Ovary (tissue), 9 donors: ENCODE results near the gene B4GALNT4. TPM values are rescaled to one million over a fixed set of nuclear protein-coding genes. Genes with fewer than 3 reads are reported as not detected.

ENCODE experiments used
- DNase-seq, 5 donors: peaks; one replicate each; pipeline ENCODE4 v3.0.0-alpha.2; 2019 to 2020
- H3K27ac ChIP-seq, 2 donors: fragments of 200-600 bp; one replicate each; pipeline versions ENCODE4 v1.5.1 to v1.8.0; 2019 to 2022
- H3K27me3 ChIP-seq: fragments of 200-600 bp; one replicate; pipeline ENCODE4 v1.8.0; 2022
- H3K36me3 ChIP-seq: fragments of 200-600 bp; sonication (generic); one replicate; pipeline ENCODE4 v1.5.1; 2019
- H3K4me1 ChIP-seq: one replicate; pipeline ENCODE4 v1.8.1; 2013; ENCODE audit warnings: mild to moderate bottlenecking, moderate library complexity; ENCODE audit not compliant: insufficient read depth
- H3K4me3 ChIP-seq: fragments of 200-600 bp; sonication (generic); one replicate; pipeline ENCODE4 v1.5.1; 2017
- H3K9me3 ChIP-seq, 2 donors: fragments of 200-600 bp in 1 of 2; sonication (generic) in 1 of 2; one replicate each; pipeline versions ENCODE4 v1.5.1 to v1.8.1; 2013 to 2019; ENCODE audit warnings: mild to moderate bottlenecking in 1 of 2, moderate library complexity in 1 of 2
- EP300 ChIP-seq: sonication (generic); formaldehyde crosslinking; IDR thresholded peaks from one replicate; pipeline ENCODE4 v1.6.1; 2017; ENCODE audit warnings: antibody characterized with exemption
- POLR2A ChIP-seq: fragments of 450-650 bp; IDR thresholded peaks from one replicate; pipeline ENCODE4 v1.6.1; 2017; ENCODE audit warnings: antibody characterized with exemption, mild to moderate bottlenecking, moderate library complexity
- WGBS, 3 donors: extraction: QIAGEN DNeasy Blood & Tissue Kit in 1 of 3; methylation state at CpG; one replicate each; pipeline versions ENCODE4 v1.1.5 to v1.1.7; 2013 to 2017; 5-methylcytosine and 5-hydroxymethylcytosine counted together
- intact Hi-C, 4 donors: fragments of 100-400 bp; cut with DNase I; formaldehyde crosslinking; loops; one replicate each; pipeline versions ENCODE4 v1.11.0 to v1.15.1; 2022 to 2023
- polyA plus RNA-seq, 2 donors: library from polyadenylated mRNA; stranded (reverse); fragments of 200-250 nt in 1 of 2; fragments of 350-450 nt in 1 of 2; fragmentation: Illumina TruSeq in 1 of 2; extraction: RNeasy Lipid Tissue Mini Kit (QIAGEN cat#74804) in 1 of 2; gene quantifications; one replicate each; pipeline ENCODE4 v1.2.3, GENCODE V29; 2013 to 2014
- total RNA-seq, 7 donors: library from RNA; depleted of rRNA in 2 of 7; stranded (reverse); fragments of >200 nt in 2 of 7; fragmentation: NEBNext Ultra II Directional in 3 of 7; extraction: Animal tissue kit (Norgen Biotek cat#: 25700) in 3 of 7; gene quantifications; one replicate each; pipeline versions ENCODE4 v1.1.0 to v1.2.4, GENCODE V29; 2016 to 2023
- TF ChIP-seq, protein P1 (sequence below), 3 donors: fragments of 450-650 bp in 2 of 3; fragments of 200-600 bp in 1 of 3; IDR thresholded peaks; one replicate each; pipeline versions ENCODE4 v1.5.1 to v1.8.0; 2016 to 2022; ENCODE audit warnings: antibody characterized with exemption in 3 of 3, mild to moderate bottlenecking in 1 of 3
- donor health status: DM: no; HTN: no; CAD: no; lungs with moderate emphysema.
- donor health status: DM: no; HTN: no; CAD: no.
- donor health status: Bipolar disorder and iron deficiency.
- donor health status: DM: yes; HTN: yes; CAD: no.
- donor health status: DM: no; HTN: no; CAD: no.
- donor health status: DM: yes; HTN: yes; CAD: no.

B4GALNT4 gene
- total and polyA plus RNA-seq, 9 donors, result 1.3 to 90.3 (median 52.5) TPM

DNA sequence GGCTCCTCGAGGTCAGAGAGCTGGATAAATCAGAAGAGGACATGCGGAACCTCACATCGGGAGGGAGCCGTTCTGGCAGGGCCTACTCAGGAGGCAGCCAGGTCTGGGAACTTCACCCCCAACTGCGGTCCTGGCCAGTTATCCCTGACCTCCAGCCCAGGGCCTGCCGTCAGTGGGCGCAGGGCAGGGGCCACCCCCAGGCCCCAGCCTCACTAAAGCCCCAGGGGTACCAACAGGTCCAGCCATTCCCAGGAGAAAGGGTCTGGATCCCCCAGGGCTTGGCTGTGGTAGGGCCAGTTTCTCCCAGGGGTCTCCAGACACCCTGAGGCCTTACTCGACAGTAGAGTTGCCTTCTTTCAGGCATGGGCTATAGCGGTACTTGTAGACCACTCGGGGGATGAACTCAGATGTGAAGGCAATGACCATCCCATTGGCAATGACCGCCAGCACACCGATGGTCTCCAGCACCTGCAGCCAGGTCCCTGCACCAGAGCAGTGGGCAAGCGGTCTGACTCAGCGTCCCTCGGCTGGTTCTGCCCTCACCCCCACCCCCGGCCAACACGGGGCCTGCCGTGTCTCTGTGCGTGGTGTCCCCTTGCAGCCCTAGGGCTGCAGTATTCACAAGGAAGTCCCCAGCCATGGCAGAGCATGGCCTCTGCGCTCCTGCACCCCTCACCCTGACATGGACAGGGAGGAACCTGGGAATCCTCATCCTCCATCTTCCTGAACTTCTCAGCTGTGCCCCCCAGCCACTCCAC lies 50.1 kb downstream of the B4GALNT4 start:
- Histone ChIP-seq H3K27me3 (no peaks in the 10 kb centered on the region), H3K36me3 (no peaks in the 10 kb centered on the region), H3K27ac (no peak overlapping the region), H3K4me1 (peaks cover 2% of the 10 kb centered on the region), H3K9me3 (no peaks in the 10 kb centered on the region), H3K4me3 (no peak overlapping the region)
- 84 to 88% (median 87%) methylated on average over 19 to 20 of the region's 20 CpGs for WGBS, 3 donors
- intact Hi-C loops, result no loop called here
- no peak for DNase-seq
- TF ChIP-seq, protein P1, sequence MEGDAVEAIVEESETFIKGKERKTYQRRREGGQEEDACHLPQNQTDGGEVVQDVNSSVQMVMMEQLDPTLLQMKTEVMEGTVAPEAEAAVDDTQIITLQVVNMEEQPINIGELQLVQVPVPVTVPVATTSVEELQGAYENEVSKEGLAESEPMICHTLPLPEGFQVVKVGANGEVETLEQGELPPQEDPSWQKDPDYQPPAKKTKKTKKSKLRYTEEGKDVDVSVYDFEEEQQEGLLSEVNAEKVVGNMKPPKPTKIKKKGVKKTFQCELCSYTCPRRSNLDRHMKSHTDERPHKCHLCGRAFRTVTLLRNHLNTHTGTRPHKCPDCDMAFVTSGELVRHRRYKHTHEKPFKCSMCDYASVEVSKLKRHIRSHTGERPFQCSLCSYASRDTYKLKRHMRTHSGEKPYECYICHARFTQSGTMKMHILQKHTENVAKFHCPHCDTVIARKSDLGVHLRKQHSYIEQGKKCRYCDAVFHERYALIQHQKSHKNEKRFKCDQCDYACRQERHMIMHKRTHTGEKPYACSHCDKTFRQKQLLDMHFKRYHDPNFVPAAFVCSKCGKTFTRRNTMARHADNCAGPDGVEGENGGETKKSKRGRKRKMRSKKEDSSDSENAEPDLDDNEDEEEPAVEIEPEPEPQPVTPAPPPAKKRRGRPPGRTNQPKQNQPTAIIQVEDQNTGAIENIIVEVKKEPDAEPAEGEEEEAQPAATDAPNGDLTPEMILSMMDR (IDR thresholded peaks at IDR 0.05), result no peak
- no peak for TF ChIP-seq POLR2A
- TF ChIP-seq EP300, result no peak

DNA sequence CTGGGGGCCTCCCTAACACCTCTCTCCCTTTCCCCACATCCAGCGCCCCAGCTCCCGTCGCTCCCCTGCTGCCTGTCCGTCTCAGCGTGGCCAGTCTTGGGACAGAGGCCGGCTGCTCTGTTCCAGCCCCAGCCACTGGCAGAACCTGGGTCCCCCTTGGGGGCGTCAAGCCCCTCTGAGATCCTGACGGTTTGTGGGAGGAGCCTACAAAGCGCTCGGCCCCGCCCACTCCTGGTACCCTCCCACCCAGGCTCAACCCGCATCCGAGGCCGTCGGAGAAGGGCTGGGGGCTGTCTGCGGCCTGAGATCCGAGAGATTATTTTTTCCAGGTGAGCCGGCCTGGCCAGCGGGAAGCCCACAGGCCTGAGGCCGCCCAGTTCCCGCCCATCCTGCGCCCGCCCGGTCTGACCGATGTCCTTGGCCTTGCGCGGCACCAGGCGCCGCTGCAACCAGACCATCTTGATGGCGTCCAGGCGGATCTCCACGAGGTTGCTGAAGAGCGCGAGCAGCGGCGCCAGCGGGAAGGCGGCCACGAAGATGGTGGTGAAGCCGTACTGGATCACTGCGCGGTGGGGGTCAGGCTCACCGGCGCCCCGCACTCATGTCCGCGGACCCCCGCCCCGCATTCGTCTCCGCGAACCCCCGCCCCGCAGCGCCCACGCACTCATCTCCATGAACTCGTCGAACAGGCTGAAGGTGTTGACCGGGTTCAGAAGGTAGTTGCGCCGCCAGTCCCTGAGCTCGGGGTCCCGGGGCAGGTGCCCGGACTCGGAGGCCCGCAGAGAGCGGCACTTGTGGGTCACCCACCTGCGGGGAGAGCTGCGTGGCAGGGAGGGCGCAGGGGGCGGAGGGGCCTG lies 51.0 kb downstream of the B4GALNT4 start:
- WGBS, 3 donors, result 41 to 61% (median 53%) methylated on average over 53 to 71 of the region's 71 CpGs
- H3K9me3 ChIP-seq, result no peaks in the 10 kb centered on the region

DNA sequence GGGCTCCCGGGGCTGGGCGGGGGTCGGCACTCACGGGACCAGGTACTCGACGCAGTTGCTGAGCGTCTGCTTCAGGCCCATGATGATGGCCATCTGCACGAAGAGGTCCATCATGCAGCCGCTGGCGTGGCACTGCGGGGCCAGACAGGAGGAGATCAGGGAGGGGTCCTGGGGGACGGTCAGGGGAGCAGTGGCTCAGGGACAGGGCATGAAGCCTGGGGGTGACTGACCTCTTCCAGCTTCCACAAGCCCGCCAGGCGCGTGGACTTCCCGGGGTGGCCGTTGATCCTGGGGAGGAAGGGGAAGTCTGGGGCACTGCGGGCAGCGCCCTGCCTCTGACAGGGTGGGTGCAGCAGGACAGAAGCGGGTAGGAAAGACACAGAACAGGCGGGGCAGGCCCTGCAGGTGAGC lies 51.6 kb downstream of the B4GALNT4 start:
- intact Hi-C loops, result no loop called here
- TF ChIP-seq, protein P1 (IDR thresholded peaks at IDR 0.05), result no peak
- TF ChIP-seq EP300 (no peak), POLR2A (no peak)
- DNase-seq, result peak in 2 of 5 donors; percentile 15 to 29
- H3K36me3 ChIP-seq, result no peaks in the 10 kb centered on the region
- 87 to 92% (median 90%) methylated on average over 21 of the region's 21 CpGs for WGBS, 3 donors
- no peak overlapping the region for H3K4me3 ChIP-seq
- H3K9me3 ChIP-seq, result no peaks in the 10 kb centered on the region
- no peak overlapping the region for H3K27ac ChIP-seq
- H3K27me3 ChIP-seq, result no peaks in the 10 kb centered on the region
- H3K4me1 ChIP-seq, result peaks cover 2% of the 10 kb centered on the region

More for the DNA sequence above, 51.0 kb downstream of the B4GALNT4 start:
- no peaks in the 10 kb centered on the region for H3K36me3 ChIP-seq
- no peak overlapping the region for H3K4me3 ChIP-seq
- H3K27me3 ChIP-seq, result no peaks in the 10 kb centered on the region
- no peak for TF ChIP-seq EP300
- no peak for TF ChIP-seq POLR2A
- TF ChIP-seq, protein P1 (IDR thresholded peaks at IDR 0.05), result no peak
- H3K27ac ChIP-seq, result no peak overlapping the region
- peaks cover 2% of the 10 kb centered on the region for H3K4me1 ChIP-seq
- DNase-seq, result peak in 2 of 5 donors; percentile 15 to 38
- intact Hi-C loops, result no loop called here

DNA sequence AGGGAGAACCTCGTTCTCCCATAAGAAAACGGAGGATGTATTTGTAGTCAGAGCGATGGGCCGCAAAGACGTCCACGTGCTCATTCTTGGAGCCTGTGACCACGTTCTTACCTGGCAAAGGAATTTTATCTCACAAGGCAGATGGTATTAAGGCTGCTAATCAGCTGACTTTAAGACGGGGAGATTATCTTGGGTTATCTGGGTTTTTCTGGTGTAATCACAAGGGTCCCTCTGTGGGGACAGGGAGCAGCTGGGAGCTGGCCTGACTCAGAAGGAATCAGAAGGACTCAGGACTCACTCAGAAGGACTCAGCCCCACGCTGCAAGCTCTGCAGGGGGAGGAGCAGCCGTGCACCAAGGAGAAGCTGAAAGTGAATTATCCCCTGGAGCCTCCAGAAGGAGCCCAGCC lies 53.0 kb downstream of the B4GALNT4 start:
- no peak for TF ChIP-seq EP300
- TF ChIP-seq, protein P1 (IDR thresholded peaks at IDR 0.05), result no peak
- no peak for TF ChIP-seq POLR2A
- H3K4me3 ChIP-seq, result no peak overlapping the region
- H3K36me3 ChIP-seq, result no peaks in the 10 kb centered on the region
- H3K9me3 ChIP-seq, result no peaks in the 10 kb centered on the region
- H3K4me1 ChIP-seq, result no peaks in the 10 kb centered on the region
- peak in 1 of 5 donors; percentile 7 for DNase-seq
- no peaks in the 10 kb centered on the region for H3K27me3 ChIP-seq
- no peak overlapping the region for H3K27ac ChIP-seq
- WGBS, 3 donors, result 72 to 76% (median 75%) methylated on average over 10 of the region's 10 CpGs
- intact Hi-C loops, result no loop called here
